H1 (cell line): ENCODE measurements around the gene DENND4C. TPM values are rescaled to one million over a fixed set of nuclear protein-coding genes. Genes with fewer than 3 reads are reported as not detected.

Experiments
- CTCF ChIA-PET: fragments of 300-600 bp; sonication (Branson Sonifier 250); formaldehyde crosslinking; loops from one replicate; lab custom pipeline; 2021; ENCODE audit not compliant: partially characterized antibody; lab: Charles Lee
- POLR2A ChIA-PET: fragments of 300-600 bp; sonication (Branson Sonifier 250); formaldehyde crosslinking; loops from one replicate; lab custom pipeline; 2021; ENCODE audit warnings: inconsistent platforms; ENCODE audit not compliant: partially characterized antibody; lab: Charles Lee
- DNase-seq, 2 experiments: peaks; one replicate each; pipeline versions ENCODE4 v3.0.0 to v3.0.0-alpha.2; 2010 to 2022; ENCODE audit warnings: low spot score in 2 of 2, low read depth in 1 of 2, mixed read lengths in 1 of 2
- FAIRE-seq: peaks from 2 replicates; lab custom pipeline; 2011; peaks lifted over from hg19 to GRCh38; lab: Jason Lieb, UNC
- H2AFZ ChIP-seq: 2 replicates; pipeline ENCODE4 v1.8.1; 2012; ENCODE audit warnings: low read length, inconsistent platforms
- H2AK5ac ChIP-seq: 2 replicates; pipeline ENCODE4 v1.6.1; 2013; ENCODE audit warnings: low read depth, low read length
- H2BK120ac ChIP-seq: replicated peaks from 2 replicates; pipeline ENCODE3; 2013; ENCODE audit warnings: low read depth, low read length, inconsistent platforms
- H2BK12ac ChIP-seq: 2 replicates; pipeline ENCODE4 v1.6.1; 2013; ENCODE audit warnings: low read depth, low read length
- H2BK15ac ChIP-seq: 2 replicates; pipeline ENCODE4 v1.6.1; 2013; ENCODE audit warnings: low read length
- H2BK20ac ChIP-seq: 2 replicates; pipeline ENCODE4 v1.6.1; 2013; ENCODE audit warnings: low read length
- H2BK5ac ChIP-seq: 2 replicates; pipeline ENCODE4 v1.6.1; 2013; ENCODE audit warnings: low read depth, low read length
- H3K14ac ChIP-seq: 2 replicates; pipeline ENCODE4 v1.6.1; 2013; ENCODE audit warnings: inconsistent platforms; ENCODE audit not compliant: insufficient read length
- H3K18ac ChIP-seq: 2 replicates; pipeline ENCODE4 v1.6.1; 2013; ENCODE audit warnings: low read length; ENCODE audit errors: extremely low read depth
- H3K23ac ChIP-seq: 2 replicates; pipeline ENCODE4 v1.6.1; 2013; ENCODE audit warnings: inconsistent platforms; ENCODE audit not compliant: insufficient read length
- H3K23me2 ChIP-seq: 2 replicates; pipeline ENCODE4 v1.6.1; 2013; ENCODE audit warnings: low read depth, low read length
- H3K27ac ChIP-seq: 2 replicates; pipeline ENCODE4 v1.6.1; 2011; ENCODE audit warnings: low read depth, low read length, inconsistent platforms
- H3K27me3 ChIP-seq, 4 experiments: replicated peaks in 1 of 4; 1 replicate in 1 of 4; 2 replicates in 3 of 4; pipeline versions ENCODE4 v1.6.1 to v1.8.1; 2011 to 2013; ENCODE audit warnings: low read length in 3 of 4, mild to moderate bottlenecking in 3 of 4, inconsistent platforms in 2 of 4, mixed read lengths in 2 of 4, moderate library complexity in 1 of 4; ENCODE audit not compliant: control insufficient read depth in 3 of 4, insufficient read depth in 3 of 4; ENCODE audit errors: extremely low read depth in 1 of 4
- H3K36me3 ChIP-seq, 4 experiments: 2 replicates each; pipeline versions ENCODE4 v1.6.1 to v1.8.1; 2011 to 2013; ENCODE audit warnings: mild to moderate bottlenecking in 4 of 4, low read length in 3 of 4, moderate library complexity in 2 of 4, control low read depth in 1 of 4, inconsistent platforms in 1 of 4; ENCODE audit not compliant: insufficient read depth in 4 of 4, control insufficient read depth in 2 of 4
- H3K4ac ChIP-seq: replicated peaks from 2 replicates; pipeline ENCODE3; 2013; ENCODE audit warnings: low read length, low read depth, mixed read lengths, inconsistent platforms; ENCODE audit not compliant: insufficient read length
- H3K4me1 ChIP-seq, 4 experiments: replicated peaks in 1 of 4; 1 replicate in 1 of 4; 2 replicates in 3 of 4; pipeline versions ENCODE4 v1.6.1 to v1.8.1; 2011 to 2013; ENCODE audit warnings: low read length in 3 of 4, inconsistent platforms in 2 of 4, mixed read lengths in 1 of 4; ENCODE audit not compliant: insufficient read depth in 4 of 4, control insufficient read depth in 3 of 4
- H3K4me2 ChIP-seq, 2 experiments: 2 replicates each; pipeline versions ENCODE4 v1.6.1 to v1.8.1; 2011 to 2013; ENCODE audit warnings: low read depth in 2 of 2, low read length in 2 of 2, control low read depth in 1 of 2, inconsistent platforms in 1 of 2, mild to moderate bottlenecking in 1 of 2; ENCODE audit not compliant: insufficient read depth in 1 of 2
- H3K4me3 ChIP-seq, 4 experiments: fragments of 200-600, 300-600 bp in 1 of 4; sonication (generic), shearing (Covaris generic), sonication (Bioruptor Twin) in 1 of 4; 2 replicates each; pipeline versions ENCODE4 v1.5.1 to v1.8.1; 2011 to 2016; ENCODE audit warnings: low read length in 4 of 4, low read depth in 3 of 4, control low read depth in 2 of 4, inconsistent platforms in 2 of 4, mild to moderate bottlenecking in 2 of 4, mixed read lengths in 1 of 4, moderate library complexity in 1 of 4; ENCODE audit not compliant: insufficient read depth in 2 of 4; ENCODE audit errors: extremely low read depth in 1 of 4
- H3K56ac ChIP-seq: replicated peaks from 2 replicates; pipeline ENCODE3; 2013; ENCODE audit warnings: low read depth, mild to moderate bottlenecking, mixed read lengths, low read length, inconsistent platforms; ENCODE audit not compliant: insufficient read length
- H3K79me1 ChIP-seq: 2 replicates; pipeline ENCODE4 v1.6.1; 2013; ENCODE audit warnings: low read depth, low read length, control low read depth
- H3K79me2 ChIP-seq, 2 experiments: 2 replicates each; pipeline versions ENCODE4 v1.6.1 to v1.8.1; 2012 to 2013; ENCODE audit warnings: low read length in 2 of 2, mild to moderate bottlenecking in 2 of 2, inconsistent platforms in 1 of 2; ENCODE audit not compliant: insufficient read depth in 2 of 2, control insufficient read depth in 1 of 2
- H3K9ac ChIP-seq, 4 experiments: replicated peaks in 1 of 4; 1 replicate in 1 of 4; 2 replicates in 3 of 4; pipeline versions ENCODE4 v1.6.1 to v1.8.1; 2011 to 2013; ENCODE audit warnings: low read depth in 3 of 4, low read length in 3 of 4, control low read depth in 2 of 4, mild to moderate bottlenecking in 2 of 4, moderate library complexity in 2 of 4, inconsistent platforms in 1 of 4; ENCODE audit errors: extremely low read depth in 1 of 4
- H3K9me3 ChIP-seq, 2 experiments: 2 replicates each; pipeline versions ENCODE4 v1.6.1 to v1.8.1; 2012 to 2013; ENCODE audit warnings: mild to moderate bottlenecking in 2 of 2, moderate library complexity in 2 of 2, control low read depth in 1 of 2, inconsistent platforms in 1 of 2, low read depth in 1 of 2, low read length in 1 of 2, mixed read lengths in 1 of 2; ENCODE audit not compliant: insufficient read depth in 2 of 2
- H4K20me1 ChIP-seq, 2 experiments: replicated peaks in 1 of 2; 2 replicates each; pipeline versions ENCODE3 to v1.8.1; 2011 to 2013; ENCODE audit warnings: inconsistent platforms in 2 of 2, low read length in 2 of 2, mild to moderate bottlenecking in 1 of 2; ENCODE audit not compliant: insufficient read depth in 2 of 2, control insufficient read depth in 1 of 2
- H4K5ac ChIP-seq: 2 replicates; pipeline ENCODE4 v1.6.1; 2013; ENCODE audit warnings: low read length, low read depth, mixed read lengths, inconsistent platforms; ENCODE audit not compliant: insufficient read length
- H4K8ac ChIP-seq: 2 replicates; pipeline ENCODE4 v1.8.0; 2013; ENCODE audit warnings: mild to moderate bottlenecking, moderate library complexity, low read length, inconsistent platforms; ENCODE audit not compliant: insufficient read depth; ENCODE audit errors: extremely low read depth
- H4K91ac ChIP-seq: replicated peaks from 2 replicates; pipeline ENCODE3; 2013; ENCODE audit warnings: low read length, mixed read lengths, inconsistent platforms; ENCODE audit not compliant: insufficient read length
- BRCA1 ChIP-seq: IDR thresholded peaks from 2 replicates; pipeline ENCODE4 v1.6.1; 2012; ENCODE audit warnings: low read depth, low read length, improper control_type of control experiment
- CBX5 ChIP-seq: fragments of 300-800, 300-1000 bp; sonication (generic); IDR thresholded peaks from 2 replicates; pipeline ENCODE4 v1.7.1; 2016; ENCODE audit warnings: antibody characterized with exemption, low read length, low read depth
- CBX8 ChIP-seq: fragments of 300-800, 300-1000 bp; sonication (generic); IDR thresholded peaks from 2 replicates; pipeline ENCODE4 v1.7.1; 2016; ENCODE audit warnings: low read depth, low read length, borderline replicate concordance
- EGR1 ChIP-seq: IDR thresholded peaks from 2 replicates; pipeline ENCODE4 v1.6.1; 2011; ENCODE audit warnings: low read depth, low read length, borderline replicate concordance
- EZH2 ChIP-seq: fragments of 200-600 bp; sonication (generic); IDR thresholded peaks from 2 replicates; pipeline ENCODE4 v1.7.1; 2012; ENCODE audit warnings: low read depth, mild to moderate bottlenecking, moderate library complexity, low read length, inconsistent platforms; ENCODE audit not compliant: severe bottlenecking
- GABPA ChIP-seq: IDR thresholded peaks from 2 replicates; pipeline ENCODE4 v1.6.1; 2011; ENCODE audit warnings: mild to moderate bottlenecking, low read length, moderate library complexity, borderline replicate concordance; ENCODE audit not compliant: insufficient read depth
- GTF2F1 ChIP-seq: IDR thresholded peaks from 2 replicates; pipeline ENCODE4 v1.6.1; 2012; ENCODE audit warnings: low read depth, low read length, improper control_type of control experiment, borderline replicate concordance
- HDAC2 ChIP-seq, 2 experiments: fragments of 300-600 bp in 1 of 2; sonication (generic) in 1 of 2; IDR thresholded peaks; 2 replicates each; pipeline ENCODE4 v1.6.1; 2011 to 2012; ENCODE audit warnings: low read depth in 2 of 2, low read length in 2 of 2, mild to moderate bottlenecking in 2 of 2, moderate library complexity in 2 of 2, borderline replicate concordance in 1 of 2, inconsistent platforms in 1 of 2
- POLR2AphosphoS5 ChIP-seq: IDR thresholded peaks from 2 replicates; pipeline ENCODE4 v1.6.1; 2011; ENCODE audit warnings: low read depth, low read length
- SUZ12 ChIP-seq: fragments of 200-600 bp; sonication (generic); IDR thresholded peaks from 2 replicates; pipeline ENCODE4 v1.6.1; 2012; ENCODE audit warnings: mild to moderate bottlenecking, inconsistent platforms, low read length, moderate library complexity, mixed read lengths
- TEAD4 ChIP-seq: IDR thresholded peaks from 2 replicates; pipeline ENCODE4 v1.6.1; 2012; ENCODE audit warnings: low read depth, low read length, inconsistent platforms, mixed read lengths
- polyA plus RNA-seq, 7 experiments: library from polyadenylated mRNA; depleted of rRNA in 3 of 7; stranded (reverse) in 5 of 7; unstranded in 2 of 7; fragments of >200 nt in 5 of 7; fragments of 200-250 nt in 2 of 7; gene quantifications; 1 replicate in 5 of 7; 2 replicates in 1 of 7; 4 replicates in 1 of 7; pipeline versions ENCODE4 v1.2.1 to v1.2.3, GENCODE V29; 2011 to 2013; ENCODE audit warnings: missing spikeins in 2 of 7, mixed read lengths in 2 of 7
- total RNA-seq: library from RNA; stranded (reverse); fragmentation: NEBNext Ultra II Directional; extraction: Animal tissue kit (Norgen Biotek cat#: 25700); gene quantifications from 2 replicates; pipeline ENCODE4 v1.2.1, GENCODE V29; 2021

Gene DENND4C
- total and polyA plus RNA-seq, 2 of the 8 experiments (the other 6 are each of a cell fraction or from before 2014, with no cell fraction given): 6.9 to 18.9 TPM

DNA sequence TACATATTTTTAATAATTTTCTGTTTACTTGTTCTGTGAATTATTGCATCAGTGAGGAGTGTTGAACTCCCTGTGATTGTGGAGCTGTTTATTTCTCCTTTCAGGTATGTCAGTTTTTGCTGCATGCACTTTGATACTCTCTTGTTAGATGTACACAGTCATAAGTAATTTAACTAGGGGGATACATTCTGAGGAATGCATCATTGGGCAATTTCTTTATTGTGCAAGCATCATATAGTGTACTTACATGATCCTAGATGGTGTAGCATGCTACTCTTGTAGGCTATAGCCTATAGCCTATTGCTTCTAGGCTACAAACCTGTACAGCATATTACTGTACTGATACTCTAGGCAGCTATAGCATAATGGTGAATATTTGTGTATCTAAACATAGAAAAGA is 9.5 kb downstream of the DENND4C start:
- H2BK12ac ChIP-seq: no peak overlapping the region
- CTCF ChIA-PET: interaction anchor here (2.6 kb wide), 1 partner anchor 9 kb away, joined by 10 read pairs; the partner anchor contains the start of gene DENND4C
- H2AK5ac ChIP-seq: no peak overlapping the region
- H3K79me1 ChIP-seq: peaks cover 2% of the 10 kb centered on the region; the same call in 1 of the 2 replicates
- H3K23me2 ChIP-seq: no peaks in the 10 kb centered on the region
- no peak overlapping the region for H3K4me3 ChIP-seq
- POLR2A ChIA-PET: no interaction called here
- no peak overlapping the region for H3K14ac ChIP-seq
- no peak overlapping the region for H3K18ac ChIP-seq
- H4K20me1 ChIP-seq: peaks cover 3 to 7% of the 10 kb centered on the region in 2 experiments
- no peak overlapping the region for H3K27ac ChIP-seq
- no peak overlapping the region for H2BK5ac ChIP-seq
- H3K4me1 ChIP-seq: peaks cover 0 to 7% (median 0%) of the 10 kb centered on the region in 4 experiments; a peak in 2 of 7 replicates
- H4K5ac ChIP-seq: no peak overlapping the region
- no peaks in the 10 kb centered on the region for H3K9me3 ChIP-seq
- no peak overlapping the region for H2BK15ac ChIP-seq
- no peak overlapping the region for H4K91ac ChIP-seq
- H2BK120ac ChIP-seq: no peak overlapping the region
- H3K27me3 ChIP-seq: no peaks in the 10 kb centered on the region
- no peak overlapping the region for H3K4ac ChIP-seq
- H3K36me3 ChIP-seq: peaks cover 0 to 3% (median 0%) of the 10 kb centered on the region in 4 experiments; a peak in 1 of 8 replicates
- no peak overlapping the region for H3K23ac ChIP-seq
- peaks cover 11 to 88% of the 10 kb centered on the region in 2 experiments for H3K79me2 ChIP-seq
- H4K8ac ChIP-seq: no peak overlapping the region
- H3K56ac ChIP-seq: no peak overlapping the region
- H2BK20ac ChIP-seq: no peak overlapping the region
- no peak overlapping the region for H3K9ac ChIP-seq
- no peak for DNase-seq
- H2AFZ ChIP-seq: no peak overlapping the region
- no peak for FAIRE-seq
- no peak overlapping the region for H3K4me2 ChIP-seq
- no peak for TF ChIP-seq EGR1
- no peak for TF ChIP-seq BRCA1
- TF ChIP-seq SUZ12: no peak
- no peak for TF ChIP-seq HDAC2 (IDR thresholded peaks at IDR 0.05; ENCODE audit: borderline replicate concordance in 1 of 2, low read depth in 2 of 2, low read length in 2 of 2)
- TF ChIP-seq GABPA: no peak
- TF ChIP-seq CBX5: no peak
- TF ChIP-seq TEAD4: no peak
- no peak for TF ChIP-seq GTF2F1
- TF ChIP-seq CBX8: no peak
- TF ChIP-seq POLR2AphosphoS5: no peak
- no peak for TF ChIP-seq EZH2
